Right atrium auricular region (tissue), 2 donors: ENCODE data around the gene C1orf216. TPM values are rescaled to one million over a fixed set of nuclear protein-coding genes. Genes with fewer than 3 reads are reported as not detected.
"Not testable (repeated sequence)": the region's sequence is repeated elsewhere in the genome, so short reads cannot be mapped to it uniquely, and the experiment has no call there.

Source experiments
- DNase-seq: peaks from one replicate; pipeline ENCODE4 v3.0.0-alpha.2; 2019; ENCODE audit warnings: low spot score
- H3K27ac ChIP-seq, 2 donors: fragments of 200-600 bp; sonication (generic); 1 replicate in 1 of 2; 2 replicates in 1 of 2; pipeline ENCODE4 v1.5.1; 2016 to 2019
- H3K27me3 ChIP-seq, 2 donors: fragments of 200-600 bp; sonication (generic); one replicate each; pipeline versions ENCODE4 v1.5.1 to v1.6.0; 2017 to 2019
- H3K36me3 ChIP-seq: fragments of 200-600 bp; sonication (generic); one replicate; pipeline ENCODE4 v1.5.1; 2016
- H3K4me1 ChIP-seq, 2 donors: fragments of 200-600 bp; sonication (generic); one replicate each; pipeline versions ENCODE4 v1.5.1 to v1.6.0; 2017 to 2019
- H3K4me3 ChIP-seq, 2 donors: fragments of 200-600 bp; sonication (generic); 1 replicate in 1 of 2; 2 replicates in 1 of 2; pipeline ENCODE4 v1.5.1; 2017 to 2019; ENCODE audit warnings: mild to moderate bottlenecking in 1 of 2, moderate library complexity in 1 of 2
- H3K9me3 ChIP-seq, 2 donors: fragments of 200-600 bp; sonication (generic); one replicate each; pipeline ENCODE4 v1.5.1; 2019
- CTCF ChIP-seq, 2 donors: fragments of 200-600 bp; sonication (generic); IDR thresholded peaks; one replicate each; pipeline ENCODE4 v1.5.1; 2019; ENCODE audit warnings: antibody characterized with exemption in 2 of 2
- total RNA-seq, 2 donors: library from RNA; depleted of rRNA; stranded (reverse); fragments of >200 nt; gene quantifications; one replicate each; pipeline ENCODE4 v1.1.0, GENCODE V29; 2016

C1orf216 gene
- total RNA-seq, 2 donors from 2014 or later = 13.1 to 16.1 TPM

GRCh38 chr1:35726450-35727433, 8.1 kb upstream of the C1orf216 start:
- H3K27me3 ChIP-seq = no peaks in the 10 kb centered on the region
- no peaks in the 10 kb centered on the region for H3K36me3 ChIP-seq
- no peak overlapping the region for H3K4me3 ChIP-seq
- H3K27ac ChIP-seq = no peak overlapping the region
- no peaks in the 10 kb centered on the region for H3K9me3 ChIP-seq
- TF ChIP-seq CTCF (IDR thresholded peaks at IDR 0.05) = peak; percentile 70 to 92
- H3K4me1 ChIP-seq = no peaks in the 10 kb centered on the region
- no peak for DNase-seq

DNA sequence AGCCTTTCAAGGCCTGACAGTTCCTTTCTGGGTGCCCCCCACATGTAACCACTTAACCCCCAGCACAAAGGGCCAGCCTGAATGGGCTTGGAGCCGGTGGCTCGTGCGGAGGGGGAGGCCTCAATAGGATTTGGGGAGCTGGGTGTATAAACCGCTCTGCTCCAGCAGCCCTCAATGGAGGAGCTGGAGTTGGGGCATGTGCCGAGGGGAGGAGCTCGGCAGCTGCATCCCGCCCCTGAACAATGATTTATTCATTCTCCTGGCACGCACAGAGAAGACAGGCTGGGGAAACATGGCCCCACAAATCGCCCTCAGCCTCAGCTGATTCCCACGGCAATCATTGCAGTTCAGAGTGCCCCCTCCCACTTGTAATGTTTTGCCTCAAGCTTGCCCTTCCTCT, 6.9 kb upstream of the C1orf216 start:
- H3K9me3 ChIP-seq = no peaks in the 10 kb centered on the region
- H3K27me3 ChIP-seq = no peaks in the 10 kb centered on the region
- TF ChIP-seq CTCF (IDR thresholded peaks at IDR 0.05) = no peak
- no peaks in the 10 kb centered on the region for H3K36me3 ChIP-seq
- no peak overlapping the region for H3K4me3 ChIP-seq
- DNase-seq = no peak
- H3K27ac ChIP-seq = no peak overlapping the region
- H3K4me1 ChIP-seq = no peaks in the 10 kb centered on the region

- no peak for TF ChIP-seq CTCF (IDR thresholded peaks at IDR 0.05)
- Histone ChIP-seq H3K36me3 (peaks cover 13% of the 10 kb centered on the region), H3K27ac (peak overlapping the region; percentile 79 to 91), H3K4me1 (peaks cover 0 to 37% of the 10 kb centered on the region in 2 donors), H3K9me3 (no peaks in the 10 kb centered on the region), H3K4me3 (peak overlapping the region; percentile 66 to 90), H3K27me3 (no peaks in the 10 kb centered on the region)
- peak; percentile 74 for DNase-seq
Measured at GRCh38 chr1:35717911-35718476, 690 bp downstream of the C1orf216 start.

GRCh38 chr1:35715568-35716002, 3.1 kb downstream of the C1orf216 start:
- H3K9me3 ChIP-seq = no peaks in the 10 kb centered on the region
- H3K4me3 ChIP-seq = no peak overlapping the region
- peaks cover 13% of the 10 kb centered on the region for H3K36me3 ChIP-seq
- H3K4me1 ChIP-seq = peaks cover 0 to 37% of the 10 kb centered on the region in 2 donors
- no peak overlapping the region for H3K27ac ChIP-seq
- H3K27me3 ChIP-seq = no peaks in the 10 kb centered on the region
- no peak for DNase-seq
- TF ChIP-seq CTCF (IDR thresholded peaks at IDR 0.05) = peak; percentile 66 to 83

DNA sequence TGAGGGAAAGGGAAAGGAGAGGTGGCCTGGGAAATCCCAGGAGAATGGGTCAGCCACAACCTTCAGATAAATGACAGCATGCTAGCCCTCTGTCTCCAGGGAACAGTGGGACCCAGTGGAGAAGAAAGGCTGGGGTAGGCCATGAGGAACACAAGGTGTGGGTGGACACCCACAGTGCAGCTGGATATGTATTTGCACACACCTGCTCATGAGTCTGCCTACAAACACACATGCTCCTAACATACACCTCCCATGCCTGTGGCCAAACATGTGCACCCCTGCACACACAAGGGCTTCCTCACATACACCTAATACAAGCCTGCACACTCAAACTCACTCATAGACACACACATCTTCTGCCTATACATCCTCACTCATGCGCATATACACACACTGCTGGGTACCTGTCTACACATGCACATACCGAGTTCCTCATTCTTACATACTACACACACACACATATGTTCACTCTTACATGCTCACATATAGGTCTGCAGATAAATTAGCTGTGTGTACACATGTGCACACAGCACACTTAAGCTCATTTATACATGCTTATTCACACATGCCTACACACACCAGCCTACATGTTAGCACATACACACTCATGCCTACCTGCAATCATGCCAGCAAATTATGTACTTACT, 3.6 kb downstream of the C1orf216 start:
- no peak for TF ChIP-seq CTCF (IDR thresholded peaks at IDR 0.05)

DNA sequence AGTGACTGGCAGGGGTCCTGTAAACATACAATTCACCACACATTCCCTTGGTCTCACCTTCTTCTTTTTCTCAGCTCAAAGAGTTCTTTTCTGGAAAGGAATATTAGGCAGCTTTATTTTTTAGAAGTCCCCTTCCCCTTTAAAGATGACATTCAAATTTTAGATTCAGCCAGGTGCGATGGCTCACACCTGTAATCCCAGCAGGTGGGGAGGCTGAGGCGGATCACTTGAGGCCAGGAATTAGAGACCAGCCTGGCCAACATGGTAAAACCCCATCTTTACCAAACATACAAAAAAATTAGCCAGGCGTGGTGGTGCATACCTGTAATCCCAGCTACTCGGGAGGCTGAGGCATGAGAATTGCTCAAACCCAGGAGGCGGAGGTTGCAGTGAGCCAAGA, 7.6 kb downstream of the C1orf216 start:
- H3K9me3 ChIP-seq, H3K4me3 ChIP-seq, H3K27ac ChIP-seq, DNase-seq: not testable (repeated sequence)
- peaks cover 0 to 13% of the 10 kb centered on the region in 2 donors for H3K27me3 ChIP-seq
- peaks cover 0 to 28% of the 10 kb centered on the region in 2 donors for H3K4me1 ChIP-seq
- peaks cover 13% of the 10 kb centered on the region for H3K36me3 ChIP-seq

More for the DNA sequence above, 3.6 kb downstream of the C1orf216 start:
- Histone ChIP-seq H3K27me3 (no peaks in the 10 kb centered on the region), H3K27ac (no peak overlapping the region), H3K4me1 (peaks cover 0 to 37% of the 10 kb centered on the region in 2 donors), H3K36me3 (peaks cover 13% of the 10 kb centered on the region), H3K9me3 (no peaks in the 10 kb centered on the region), H3K4me3 (no peak overlapping the region)
- DNase-seq = no peak
